IPS DF 19.7 (cell line): ENCODE measurements around the gene ARID1B.

ENCODE experiments used
- DNase-seq: peaks from one replicate; pipeline ENCODE4 v3.0.0-alpha.2; 2013; ENCODE audit warnings: low read depth, low spot score

Gene ARID1B

DNA sequence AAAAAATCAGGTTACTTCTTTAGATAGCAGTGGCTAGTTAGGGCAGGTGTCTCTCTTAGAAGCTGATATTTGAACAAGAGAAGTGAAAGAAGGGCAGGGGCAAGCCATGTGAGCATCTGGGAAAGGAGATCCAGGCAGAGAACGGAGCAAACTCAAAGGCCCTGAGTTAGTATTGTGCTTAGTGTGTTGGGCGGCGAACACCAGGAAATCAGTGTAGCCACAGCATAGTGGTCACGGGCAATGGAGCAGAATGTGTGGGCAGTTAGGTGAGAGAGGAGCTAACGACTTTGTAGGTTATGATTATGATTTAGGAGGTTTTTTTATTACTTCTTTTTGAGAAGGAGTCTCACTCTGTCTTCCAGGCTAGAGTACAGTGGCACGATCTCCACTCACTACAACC, 316.9 kb downstream of the ARID1B start:
- DNase-seq: no peak

DNA sequence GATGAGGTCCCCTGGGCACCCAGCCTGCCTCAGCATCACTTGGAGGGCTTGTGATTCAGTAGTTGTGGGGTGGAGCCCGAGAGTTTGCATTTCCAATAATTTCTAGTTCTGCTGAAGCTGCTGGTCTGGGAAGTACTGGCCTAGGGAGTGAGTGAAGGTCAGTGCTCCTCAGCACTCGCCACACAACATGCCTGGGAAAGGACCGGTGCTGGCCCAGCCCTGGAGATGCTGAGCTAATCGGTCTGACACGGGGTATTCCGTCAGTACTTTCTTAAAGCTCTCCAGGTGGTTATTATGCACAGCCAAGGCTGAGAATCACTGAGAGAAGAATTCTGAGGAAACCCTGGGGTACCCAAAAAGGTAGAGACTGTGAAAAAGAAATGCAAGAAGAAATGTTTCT, 317.9 kb downstream of the ARID1B start:
- DNase-seq: no peak

DNA sequence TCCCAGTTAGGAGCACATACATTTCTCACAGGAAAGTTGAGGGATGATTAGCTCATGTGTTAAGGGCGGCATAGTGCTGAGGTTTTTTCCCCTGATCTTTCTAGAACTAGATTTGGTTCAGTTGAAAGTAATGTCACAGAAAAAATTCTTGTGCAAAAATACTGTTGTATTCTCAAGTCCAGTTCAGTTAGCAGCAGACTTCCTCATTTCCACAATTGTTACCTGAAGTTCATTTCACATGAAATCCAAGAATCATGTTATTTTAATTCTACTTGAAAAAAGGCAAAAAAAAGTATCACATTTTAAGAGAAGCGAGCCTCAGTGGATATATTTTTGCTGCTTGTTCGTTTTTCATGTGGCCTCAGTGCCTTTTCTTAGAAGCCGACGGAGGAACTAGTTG, 318.4 kb downstream of the ARID1B start:
- no peak for DNase-seq

DNA sequence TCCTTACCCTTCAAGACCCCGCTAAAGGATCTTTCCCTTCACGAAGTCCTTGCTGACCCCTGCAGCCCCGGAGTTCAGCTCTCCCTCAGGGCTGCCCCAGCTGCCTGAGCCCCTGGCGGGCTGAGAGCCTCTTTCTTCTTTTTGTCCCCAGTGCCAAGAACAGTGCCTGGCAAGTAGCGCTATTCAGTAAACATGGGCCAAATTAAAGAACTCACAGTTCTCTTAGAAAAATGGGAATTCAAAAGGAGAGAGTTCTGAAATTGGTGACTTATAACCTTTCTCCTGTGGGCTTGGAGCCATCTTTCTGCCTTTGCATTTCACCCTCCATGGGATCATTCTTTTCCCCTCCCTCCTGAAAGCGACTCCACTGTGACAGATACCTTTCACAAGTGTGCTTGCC, 318.9 kb downstream of the ARID1B start:
- no peak for DNase-seq

DNA sequence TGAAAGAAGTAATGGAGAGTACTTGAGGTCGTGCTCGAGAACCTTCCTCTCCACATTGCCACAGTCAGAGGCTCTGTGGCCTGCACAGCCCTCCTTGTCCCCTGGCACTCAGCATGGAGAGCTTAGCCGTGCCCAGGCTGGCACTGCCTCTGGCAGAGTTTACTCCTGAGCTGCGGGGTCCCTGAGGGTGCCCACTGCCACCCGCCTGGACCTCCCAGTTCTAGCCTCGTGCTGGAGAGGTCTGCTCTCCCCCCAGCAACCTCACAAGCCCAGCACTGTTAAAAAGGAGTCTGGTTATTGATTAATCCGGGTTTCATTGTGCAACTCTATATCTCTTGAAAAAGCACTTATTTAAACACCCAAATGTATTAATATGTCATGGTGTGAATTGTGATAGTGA, 319.3 kb downstream of the ARID1B start:
- no peak for DNase-seq

DNA sequence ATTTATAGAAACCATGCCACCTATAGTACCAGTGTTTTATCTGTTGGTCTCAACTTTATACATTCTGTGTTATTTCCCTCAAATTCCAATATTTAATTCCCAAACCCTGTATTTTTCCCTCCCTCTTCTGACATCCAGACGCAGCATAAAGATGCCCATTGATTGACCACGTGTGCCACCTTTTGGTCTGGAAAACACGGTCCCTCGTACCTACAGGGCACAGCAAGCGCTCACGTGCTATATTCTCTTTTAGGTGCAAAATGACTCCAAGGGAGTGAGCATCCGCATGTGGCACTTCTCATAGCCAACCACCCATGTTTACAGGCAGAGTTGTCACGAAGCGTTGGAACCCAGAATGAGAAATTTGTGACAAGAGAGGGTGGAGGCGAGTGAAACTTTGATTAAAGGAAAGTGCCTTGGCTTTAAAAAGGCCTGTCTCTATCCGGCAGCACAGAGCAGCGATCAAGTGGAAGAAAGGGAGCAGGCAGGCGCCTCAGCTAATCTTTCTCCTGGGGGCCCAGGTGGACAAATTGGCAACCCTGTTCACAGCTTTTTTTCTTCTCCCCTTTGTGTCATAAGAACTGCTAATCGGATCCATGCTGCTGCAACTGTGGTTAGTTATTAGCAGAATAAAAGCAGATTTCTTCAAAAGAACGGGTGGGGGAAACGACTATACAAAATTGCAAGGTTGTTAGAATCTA, 320.2 kb downstream of the ARID1B start:
- no peak for DNase-seq

DNA sequence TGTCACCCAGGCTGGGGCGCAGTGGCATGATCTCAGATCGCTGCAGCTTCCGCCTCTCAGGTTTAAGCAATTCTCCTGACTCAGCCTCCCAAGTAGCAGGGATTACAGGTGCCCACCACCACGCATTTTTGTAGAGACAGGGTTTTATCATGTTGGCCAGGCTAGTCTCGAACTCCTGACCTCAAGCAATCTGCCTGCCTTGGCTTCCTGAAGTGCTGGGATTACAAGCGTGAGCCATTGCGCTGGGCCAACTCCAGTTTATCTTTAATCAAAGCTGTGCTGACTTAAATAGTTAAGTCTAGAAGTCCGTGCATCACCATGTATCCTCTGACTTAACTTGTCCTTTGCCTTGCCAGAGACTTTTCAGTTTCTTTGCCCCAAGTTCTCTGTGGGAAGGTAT, 321.8 kb downstream of the ARID1B start:
- DNase-seq: no peak

DNA sequence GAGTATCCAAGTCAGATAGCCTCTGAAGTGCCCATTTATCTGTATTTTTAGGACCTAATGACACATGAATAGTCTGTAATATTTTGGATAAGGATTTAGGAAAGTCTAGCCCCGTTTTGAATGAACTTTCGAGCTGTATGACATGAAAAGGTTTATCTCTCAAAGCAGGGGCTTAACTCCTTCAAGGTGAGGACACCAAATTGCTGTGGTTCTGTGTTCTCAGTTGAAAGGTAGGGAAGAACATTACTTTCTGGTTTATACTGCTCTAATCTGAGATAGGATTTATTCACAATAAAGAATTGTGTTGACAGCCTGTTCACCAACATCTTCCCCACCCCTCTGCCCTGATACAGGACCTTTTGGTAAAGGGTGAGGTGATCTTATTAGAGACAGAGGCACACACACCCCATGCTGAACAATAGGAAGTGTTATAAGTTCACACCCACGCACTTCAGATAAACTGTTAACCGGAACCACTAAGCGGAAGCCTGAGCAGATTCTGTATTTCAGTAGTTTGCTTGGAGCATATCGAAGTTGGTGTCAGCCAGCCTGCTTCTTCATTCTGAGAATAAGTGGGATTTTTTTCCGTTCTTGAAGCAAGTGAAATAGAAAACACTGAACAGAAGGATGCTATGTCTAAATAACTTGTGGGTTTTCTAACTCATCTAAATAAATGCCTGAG, 322.9 kb downstream of the ARID1B start:
- no peak for DNase-seq

DNA sequence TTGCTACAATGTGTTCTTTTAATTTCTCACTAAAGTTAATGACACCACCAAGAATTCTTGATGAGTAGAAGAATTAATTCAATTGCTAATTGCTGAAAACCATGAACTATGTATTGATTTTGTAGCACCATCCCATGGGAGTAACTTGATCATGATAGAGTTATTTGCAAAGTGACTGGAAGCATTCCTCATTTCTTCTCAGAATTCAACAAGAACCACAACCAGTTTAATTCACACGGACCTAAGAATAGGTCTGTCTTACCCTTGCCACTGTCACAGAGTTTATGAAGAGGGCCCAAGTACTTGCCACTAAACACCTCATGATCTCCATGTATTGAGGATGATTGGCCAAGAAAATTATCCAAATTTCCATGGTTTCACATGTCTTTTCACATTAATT, 324.0 kb downstream of the ARID1B start:
- no peak for DNase-seq

DNA sequence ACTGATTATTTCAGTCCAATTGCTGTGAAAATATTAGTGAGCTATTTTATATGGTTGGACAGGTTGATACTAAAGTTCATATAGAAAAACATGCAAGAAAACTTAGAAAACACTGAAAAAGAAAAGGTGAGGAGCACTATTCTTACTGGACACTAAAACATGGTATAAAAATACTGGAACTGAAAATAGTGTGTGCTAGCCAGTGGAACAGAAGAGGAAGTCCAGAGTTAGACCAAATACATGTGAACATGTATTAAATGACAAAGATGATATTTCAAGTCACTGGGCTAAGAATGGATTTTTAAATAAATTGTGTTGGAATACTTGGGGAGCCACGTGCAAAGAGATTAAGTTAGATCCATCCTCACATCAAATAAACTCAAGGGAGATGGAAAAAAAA, 327.6 kb downstream of the ARID1B start:
- DNase-seq: no peak

DNA sequence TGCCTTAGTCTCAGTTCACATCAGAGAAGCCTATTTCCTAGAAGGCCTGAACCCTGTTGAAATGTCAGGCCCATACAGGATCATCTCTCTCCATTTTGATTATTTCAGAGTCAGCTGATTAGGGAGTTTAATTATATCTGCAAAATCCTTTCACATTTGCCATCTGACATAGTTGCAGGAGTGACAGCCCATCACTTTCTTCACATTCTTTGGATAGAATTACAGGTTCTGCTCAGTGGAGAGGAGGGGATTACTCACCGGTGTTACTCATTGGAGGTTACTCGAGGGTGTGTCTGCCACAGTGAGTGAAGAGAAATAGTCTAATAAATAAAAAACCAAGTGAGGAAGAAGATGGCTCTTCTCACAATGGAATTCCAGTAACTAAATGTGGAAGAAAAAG, 329.3 kb downstream of the ARID1B start:
- no peak for DNase-seq

DNA sequence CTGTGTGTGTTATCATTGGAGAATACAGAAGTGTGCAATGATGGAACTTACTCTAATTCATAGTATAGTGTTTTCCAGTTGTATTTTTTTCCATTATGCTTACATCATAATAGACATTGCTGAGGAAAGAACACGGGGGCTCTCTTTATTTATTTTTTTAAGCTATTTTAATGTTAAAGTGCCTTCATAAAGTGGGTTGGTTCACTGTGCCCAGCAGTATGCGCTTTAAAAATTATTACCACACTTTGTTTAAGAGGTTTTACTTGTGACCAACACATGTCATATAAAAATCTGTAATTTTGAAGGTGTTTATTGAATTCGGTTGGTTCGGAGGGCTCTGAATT, 330.4 kb downstream of the ARID1B start:
- no peak for DNase-seq

DNA sequence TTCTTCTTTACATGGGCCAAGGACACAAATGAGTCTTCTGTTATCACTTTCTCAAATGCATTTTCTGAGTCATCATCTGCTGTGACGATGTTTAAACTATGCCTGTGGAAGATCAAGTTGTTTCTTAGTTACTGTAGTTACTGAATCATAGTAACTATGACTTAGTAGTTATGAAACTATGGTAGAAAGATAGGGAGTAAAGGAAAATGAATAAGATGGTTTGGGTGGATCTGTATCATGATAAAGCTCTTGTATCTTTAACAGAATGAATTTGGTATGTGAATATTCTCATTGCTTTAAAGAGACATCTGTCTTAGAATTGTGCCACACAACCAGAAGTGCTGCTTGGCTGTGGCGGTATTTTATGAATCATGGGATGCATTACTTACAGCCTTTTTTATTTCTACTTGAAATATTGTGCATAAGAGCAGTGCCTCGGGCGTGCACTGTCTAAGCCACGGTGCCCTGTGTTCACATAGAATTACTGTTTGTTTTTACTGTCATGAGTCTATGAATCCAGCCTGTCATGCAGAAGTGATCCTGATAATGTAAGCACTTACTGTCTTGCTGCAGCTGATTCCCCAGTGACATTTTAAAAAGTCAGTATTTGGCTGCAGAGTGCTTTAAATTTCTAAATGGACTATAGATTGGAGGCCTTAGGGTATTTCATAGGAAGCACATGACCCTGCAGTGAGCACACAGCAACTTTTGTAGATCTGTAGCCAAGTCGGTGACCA, 330.9 kb downstream of the ARID1B start:
- DNase-seq: no peak

DNA sequence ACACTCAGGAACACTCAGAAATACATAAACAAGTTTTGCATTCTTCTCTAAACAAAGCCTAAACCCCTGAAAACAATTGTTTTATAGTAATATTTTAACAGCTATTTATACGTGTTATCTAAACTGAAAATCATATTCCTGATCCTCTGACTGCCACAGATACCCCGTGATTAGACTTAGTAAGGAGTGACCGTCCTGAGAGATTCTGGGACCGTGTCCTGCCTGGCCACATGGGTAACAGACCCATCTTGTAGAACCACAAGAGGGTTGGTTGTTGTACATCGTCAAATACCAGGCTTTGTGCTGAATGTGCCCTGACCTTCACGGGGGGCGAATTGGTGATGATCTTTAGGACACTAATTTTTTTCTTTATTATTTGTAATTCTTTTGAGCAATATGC, 331.7 kb downstream of the ARID1B start:
- no peak for DNase-seq

DNA sequence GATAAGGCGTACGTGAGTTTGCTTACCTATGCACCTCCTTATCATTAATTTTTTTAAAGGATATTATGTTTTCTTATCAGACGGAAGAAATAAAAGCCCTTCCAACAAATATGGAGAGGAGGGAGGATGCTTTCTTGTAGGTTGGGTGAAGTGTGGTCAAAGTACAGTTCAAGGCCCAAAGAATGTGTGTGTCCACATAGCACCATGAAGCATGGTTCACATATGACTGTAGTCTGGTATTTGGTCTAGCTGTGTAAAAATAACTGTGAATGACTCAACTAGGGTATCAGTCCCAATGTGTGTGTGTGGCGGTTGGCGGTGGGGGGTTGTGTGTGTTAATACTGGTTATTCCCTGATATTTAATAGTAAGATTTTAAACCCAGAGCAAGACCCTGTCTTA, 333.4 kb downstream of the ARID1B start:
- no peak for DNase-seq

DNA sequence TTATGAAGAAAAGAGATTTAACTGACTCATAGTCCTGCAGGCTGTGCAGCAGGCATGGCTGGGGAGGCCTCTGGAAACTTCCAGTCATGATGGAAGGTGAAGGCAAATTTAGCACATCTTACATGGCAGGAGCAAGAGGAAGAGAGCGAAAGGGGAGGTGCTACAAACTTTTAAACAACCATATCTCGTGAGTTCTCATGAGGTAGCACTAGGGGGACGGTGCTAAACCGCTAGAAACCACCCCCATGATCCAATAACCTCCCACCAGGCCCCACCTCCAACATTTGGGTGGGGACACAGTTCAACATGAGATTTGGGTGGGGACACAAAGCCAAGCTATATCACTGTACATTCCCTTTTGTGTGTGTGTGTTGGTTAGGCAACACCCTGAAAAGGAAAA, 336.2 kb downstream of the ARID1B start:
- DNase-seq: no peak

DNA sequence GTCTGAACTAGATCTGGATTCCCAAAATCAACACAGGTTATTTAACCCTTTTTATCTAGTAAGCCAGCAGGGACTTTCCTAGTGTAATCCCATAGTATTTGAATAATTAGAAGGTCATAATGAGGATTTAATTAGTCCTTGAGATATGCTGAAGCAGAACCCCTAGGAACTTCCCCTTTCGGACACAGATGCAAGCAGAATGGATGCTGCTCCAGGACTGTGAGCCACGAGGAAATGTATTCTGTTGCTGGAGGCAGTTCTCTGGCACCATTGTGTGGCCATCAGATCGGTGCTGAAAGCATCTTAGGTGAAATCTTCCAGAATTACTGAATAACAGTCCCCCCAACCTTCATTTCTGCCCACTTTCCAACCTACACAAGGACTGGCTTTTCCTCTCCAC, 339.2 kb downstream of the ARID1B start:
- no peak for DNase-seq

DNA sequence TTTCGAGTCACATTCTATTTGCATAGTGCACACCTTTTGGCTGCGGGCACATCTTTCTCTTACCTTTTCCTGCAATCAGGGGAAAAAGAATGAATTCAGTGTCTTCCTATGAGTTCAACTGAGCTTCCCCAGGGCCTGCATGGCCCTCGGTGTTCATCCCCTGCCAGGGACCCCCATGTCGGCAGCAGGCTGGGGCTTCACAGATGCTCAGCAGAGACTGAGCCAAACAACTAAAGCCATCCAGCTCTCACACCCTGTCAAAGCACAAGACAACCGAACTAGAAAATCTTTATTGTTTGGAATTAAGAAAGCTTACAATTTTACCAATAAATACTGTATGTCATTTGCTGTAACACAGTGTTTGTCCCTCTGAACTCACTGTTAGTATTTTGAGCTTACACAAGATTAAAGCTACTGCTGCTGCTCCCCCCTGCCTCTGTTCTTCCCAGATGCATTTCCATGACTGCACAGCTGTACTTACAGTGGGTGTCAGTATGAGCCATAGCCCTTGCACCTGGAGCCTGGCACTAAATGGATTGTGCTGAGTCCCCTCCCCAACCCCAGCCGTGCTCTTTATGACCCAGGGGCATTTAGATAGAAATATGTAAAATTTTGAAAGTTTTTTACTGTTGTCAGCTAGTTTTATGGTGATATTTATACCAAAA, 340.4 kb downstream of the ARID1B start:
- DNase-seq: no peak

DNA sequence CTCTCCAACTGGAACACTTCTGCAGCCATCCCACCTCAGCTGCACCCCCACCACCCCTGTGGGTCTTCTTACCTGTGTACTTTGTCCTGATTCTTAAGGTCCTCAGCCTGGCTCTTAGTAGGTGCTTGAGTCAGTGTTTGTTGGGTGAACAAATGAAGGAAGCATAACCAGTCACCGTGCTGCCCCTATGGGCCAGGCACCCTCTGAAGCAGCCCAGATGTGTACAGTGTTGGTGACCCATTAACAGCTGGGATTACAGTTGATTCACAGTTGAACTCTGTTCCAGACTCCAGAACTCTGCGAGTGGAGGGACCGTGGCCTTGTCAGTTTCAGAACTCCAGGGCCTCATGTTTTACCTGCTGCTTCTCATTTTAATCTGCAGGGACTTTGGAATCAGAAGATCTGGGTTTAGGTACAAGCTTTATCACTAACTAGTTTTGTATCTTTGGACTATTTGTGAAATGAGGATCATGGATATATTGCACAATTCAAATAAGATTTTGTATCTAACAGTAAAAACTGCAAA, 342.4 kb downstream of the ARID1B start:
- DNase-seq: no peak

DNA sequence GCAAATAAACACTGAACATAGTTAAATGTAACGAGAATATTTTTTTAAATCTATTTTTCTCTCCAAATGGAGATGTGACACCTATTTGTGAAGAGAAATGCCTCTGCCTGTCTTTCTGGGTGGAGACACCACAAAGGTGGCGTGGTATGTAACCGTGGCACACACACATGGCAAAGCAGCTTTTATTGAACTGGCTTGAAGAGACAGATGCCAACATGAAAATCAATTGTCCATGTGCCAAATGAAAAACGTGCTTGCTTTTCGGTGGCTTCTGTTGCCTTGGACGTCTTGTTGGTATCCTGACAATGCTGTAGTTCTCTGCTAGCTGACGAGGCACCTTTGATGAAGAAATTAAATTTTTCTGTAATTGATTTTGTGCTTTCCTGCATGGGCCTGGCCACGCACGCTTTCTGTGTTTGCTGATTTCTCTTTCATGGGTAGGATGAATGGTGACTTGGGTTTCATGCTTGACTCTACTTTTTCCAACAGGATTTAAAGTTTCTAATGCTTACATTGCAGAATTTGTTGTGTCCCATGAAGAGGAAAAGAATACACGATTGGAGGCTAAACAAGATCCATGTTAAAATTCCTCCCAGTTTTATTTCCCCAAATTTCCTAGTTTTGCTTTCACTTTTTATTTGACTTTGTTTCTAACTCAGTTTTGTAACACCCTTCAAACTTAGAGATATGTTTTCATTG, 343.5 kb downstream of the ARID1B start:
- DNase-seq: no peak

DNA sequence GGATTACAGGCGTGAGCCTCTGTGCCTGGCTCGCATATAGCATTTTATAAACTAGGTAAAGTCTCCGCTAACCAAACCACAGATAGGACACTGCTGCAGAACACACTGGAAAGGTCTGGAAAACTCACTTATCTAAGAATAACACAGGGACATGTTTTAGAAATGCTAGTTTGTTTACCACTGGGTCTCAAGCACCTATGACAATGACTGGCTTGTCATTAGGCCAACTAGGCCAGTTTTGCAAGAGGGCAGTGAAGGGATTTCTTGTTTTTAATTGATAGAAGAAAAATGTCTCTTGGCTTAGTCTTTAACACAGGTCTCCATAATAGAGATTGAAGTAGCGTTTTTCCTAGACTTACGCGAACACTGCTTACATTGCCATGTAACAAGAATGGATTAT, 344.7 kb downstream of the ARID1B start:
- no peak for DNase-seq

DNA sequence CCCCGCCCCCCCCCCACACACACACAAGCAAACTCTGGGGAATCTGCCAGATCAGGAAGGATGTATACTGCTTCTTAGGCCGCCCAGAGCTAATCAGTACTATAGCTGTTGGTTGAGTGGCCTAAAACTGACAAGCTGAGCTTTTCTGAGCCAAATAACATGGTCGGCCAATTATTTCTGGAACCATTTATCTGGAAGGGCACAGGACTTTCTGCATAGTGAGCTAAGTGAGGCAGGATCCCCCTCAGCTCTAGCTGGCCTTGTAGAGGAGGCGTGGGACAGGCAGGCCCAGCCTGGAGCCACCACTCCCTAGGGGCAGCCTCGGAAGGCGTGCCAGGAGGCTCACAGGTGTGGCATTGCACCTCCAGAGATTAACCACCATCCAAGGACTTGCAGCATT, 346.1 kb downstream of the ARID1B start:
- DNase-seq: no peak
